ENCODE measurements around the gene CADM4.
A peak's percentile ranks its signal among the peaks of the same experiment; 100 is the strongest.

The CADM4 gene

GRCh38 chr19:43674596-43674995, 34.9 kb upstream of the CADM4 start:
- peaks cover 6% of the 10 kb centered on the region in 2 donors for H3K4me1 ChIP-seq (ENCODE audit: control insufficient read depth in 2 of 2, insufficient read depth in 1 of 2, low read depth in 1 of 2, low read length in 2 of 2)
- H3K9ac ChIP-seq (ENCODE audit: low read depth, low read length, poor library complexity) = no peak overlapping the region
- H2BK12ac ChIP-seq (ENCODE audit: low read length) = no peak overlapping the region
- WGBS, 2 donors (ENCODE audit: extremely low coverage in 2 of 2, insufficient read length in 2 of 2, insufficient replicate concordance in 1 of 2) = no CpG with 5 or more reads among the region's 3 CpGs
- no peak overlapping the region for H3K18ac ChIP-seq (ENCODE audit: low read length)
- no peak overlapping the region for H3K14ac ChIP-seq (ENCODE audit: low read length)
- no peak for DNase-seq (ENCODE audit: low spot score)
- no peak overlapping the region for H4K8ac ChIP-seq (ENCODE audit: low read depth, low read length)
- H2BK5ac ChIP-seq (ENCODE audit: low read length) = no peak overlapping the region
- no peak overlapping the region for H3K4ac ChIP-seq (ENCODE audit: low read length)
- H3K4me2 ChIP-seq (ENCODE audit: insufficient read depth, low read length, poor library complexity, severe bottlenecking) = no peak overlapping the region
- peaks cover 6 to 38% (median 10%) of the 10 kb centered on the region in 3 experiments for H3K27me3 ChIP-seq (ENCODE audit: control insufficient read depth in 3 of 3, insufficient read depth in 3 of 3, low read depth in 1 of 3, low read length in 3 of 3)
- no peak overlapping the region for H3K27ac ChIP-seq (replicated peaks; ENCODE audit: low read length)
- H2AK5ac ChIP-seq (ENCODE audit: low read depth, low read length) = no peak overlapping the region
- peaks cover 2% of the 10 kb centered on the region for H3K79me1 ChIP-seq (ENCODE audit: low read depth, low read length)
- H2AFZ ChIP-seq (ENCODE audit: low read length) = no peak overlapping the region
- H2BK120ac ChIP-seq (ENCODE audit: low read depth, low read length) = no peak overlapping the region
- no peak overlapping the region for H3K23ac ChIP-seq (ENCODE audit: low read depth, low read length, poor library complexity)
- H3K36me3 ChIP-seq (replicated peaks in 1 of 2; ENCODE audit: control insufficient read depth in 2 of 2, insufficient read depth in 2 of 2, low read length in 2 of 2) = no peaks in the 10 kb centered on the region
- H2BK15ac ChIP-seq (ENCODE audit: low read length) = no peak overlapping the region
- H3K9me3 ChIP-seq (replicated peaks in 1 of 2; ENCODE audit: control insufficient read depth in 2 of 2, insufficient read depth in 1 of 2, low read depth in 1 of 2, low read length in 2 of 2) = peaks cover 0 to 2% of the 10 kb centered on the region in 2 donors
- H4K91ac ChIP-seq (ENCODE audit: low read depth, low read length, poor library complexity) = no peak overlapping the region
- H3K4me3 ChIP-seq (ENCODE audit: low read length in 2 of 2) = no peak overlapping the region

- Histone ChIP-seq H3K79me1 (ENCODE audit: low read depth, low read length) (peaks cover 2% of the 10 kb centered on the region), H2AFZ (ENCODE audit: low read length) (no peak overlapping the region), H3K27ac (replicated peaks; ENCODE audit: low read length) (no peak overlapping the region), H3K4me1 (ENCODE audit: control insufficient read depth in 2 of 2, insufficient read depth in 1 of 2, low read depth in 1 of 2, low read length in 2 of 2) (peaks cover 6 to 7% of the 10 kb centered on the region in 2 donors), H4K8ac (ENCODE audit: low read depth, low read length) (no peak overlapping the region), H2BK12ac (ENCODE audit: low read length) (no peak overlapping the region), H2BK15ac (ENCODE audit: low read length) (no peak overlapping the region), H3K18ac (ENCODE audit: low read length) (no peak overlapping the region), H3K27me3 (ENCODE audit: control insufficient read depth in 3 of 3, insufficient read depth in 3 of 3, low read depth in 1 of 3, low read length in 3 of 3) (peaks cover 6 to 42% (median 15%) of the 10 kb centered on the region in 3 experiments), H3K9ac (ENCODE audit: low read depth, low read length, poor library complexity) (no peak overlapping the region), H2BK120ac (ENCODE audit: low read depth, low read length) (no peak overlapping the region), H3K4me2 (ENCODE audit: insufficient read depth, low read length, poor library complexity, severe bottlenecking) (no peak overlapping the region), H2AK5ac (ENCODE audit: low read depth, low read length) (no peak overlapping the region), H3K14ac (ENCODE audit: low read length) (no peak overlapping the region), H4K91ac (ENCODE audit: low read depth, low read length, poor library complexity) (no peak overlapping the region), H2BK5ac (ENCODE audit: low read length) (no peak overlapping the region), H3K36me3 (replicated peaks in 1 of 2; ENCODE audit: control insufficient read depth in 2 of 2, insufficient read depth in 2 of 2, low read length in 2 of 2) (no peaks in the 10 kb centered on the region), H3K23ac (ENCODE audit: low read depth, low read length, poor library complexity) (no peak overlapping the region), H3K4ac (ENCODE audit: low read length) (no peak overlapping the region), H3K4me3 (ENCODE audit: low read length in 2 of 2) (no peak overlapping the region), H3K9me3 (replicated peaks in 1 of 2; ENCODE audit: control insufficient read depth in 2 of 2, insufficient read depth in 1 of 2, low read depth in 1 of 2, low read length in 2 of 2) (peaks cover 0 to 2% of the 10 kb centered on the region in 2 donors)
- no peak for DNase-seq (ENCODE audit: low spot score)
- WGBS, 2 donors (ENCODE audit: extremely low coverage in 2 of 2, insufficient read length in 2 of 2, insufficient replicate concordance in 1 of 2) = no CpG with 5 or more reads among the region's 8 CpGs
Measured at GRCh38 chr19:43674183-43674582, 34.5 kb upstream of the CADM4 start.

- Histone ChIP-seq H3K14ac (ENCODE audit: low read length) (no peak overlapping the region), H3K79me1 (ENCODE audit: low read depth, low read length) (peaks cover 2% of the 10 kb centered on the region), H3K4me3 (ENCODE audit: low read length in 2 of 2) (no peak overlapping the region), H2BK12ac (ENCODE audit: low read length) (no peak overlapping the region), H3K36me3 (replicated peaks in 1 of 2; ENCODE audit: control insufficient read depth in 2 of 2, insufficient read depth in 2 of 2, low read length in 2 of 2) (no peaks in the 10 kb centered on the region), H3K4me2 (ENCODE audit: insufficient read depth, low read length, poor library complexity, severe bottlenecking) (no peak overlapping the region), H3K27ac (replicated peaks; ENCODE audit: low read length) (no peak overlapping the region), H3K4ac (ENCODE audit: low read length) (no peak overlapping the region), H3K4me1 (ENCODE audit: control insufficient read depth in 2 of 2, insufficient read depth in 1 of 2, low read depth in 1 of 2, low read length in 2 of 2) (peaks cover 6 to 10% of the 10 kb centered on the region in 2 donors), H2AFZ (ENCODE audit: low read length) (no peak overlapping the region), H2AK5ac (ENCODE audit: low read depth, low read length) (no peak overlapping the region), H2BK15ac (ENCODE audit: low read length) (no peak overlapping the region), H2BK5ac (ENCODE audit: low read length) (no peak overlapping the region), H2BK120ac (ENCODE audit: low read depth, low read length) (no peak overlapping the region), H3K18ac (ENCODE audit: low read length) (no peak overlapping the region), H3K9ac (ENCODE audit: low read depth, low read length, poor library complexity) (no peak overlapping the region), H3K27me3 (ENCODE audit: control insufficient read depth in 3 of 3, insufficient read depth in 3 of 3, low read depth in 1 of 3, low read length in 3 of 3) (peaks cover 6 to 45% (median 17%) of the 10 kb centered on the region in 3 experiments), H3K9me3 (replicated peaks in 1 of 2; ENCODE audit: control insufficient read depth in 2 of 2, insufficient read depth in 1 of 2, low read depth in 1 of 2, low read length in 2 of 2) (peaks cover 0 to 2% of the 10 kb centered on the region in 2 donors), H3K23ac (ENCODE audit: low read depth, low read length, poor library complexity) (no peak overlapping the region), H4K91ac (ENCODE audit: low read depth, low read length, poor library complexity) (no peak overlapping the region), H4K8ac (ENCODE audit: low read depth, low read length) (no peak overlapping the region)
- no peak for DNase-seq (ENCODE audit: low spot score)
- no CpG with 5 or more reads among the region's 3 CpGs for WGBS, 2 donors (ENCODE audit: extremely low coverage in 2 of 2, insufficient read length in 2 of 2, insufficient replicate concordance in 1 of 2)
Measured at GRCh38 chr19:43673637-43674036, 34.0 kb upstream of the CADM4 start.

- Histone ChIP-seq H3K36me3 (replicated peaks in 1 of 2; ENCODE audit: control insufficient read depth in 2 of 2, insufficient read depth in 2 of 2, low read length in 2 of 2) (no peaks in the 10 kb centered on the region), H3K79me1 (ENCODE audit: low read depth, low read length) (peaks cover 4% of the 10 kb centered on the region), H3K9me3 (replicated peaks in 1 of 2; ENCODE audit: control insufficient read depth in 2 of 2, insufficient read depth in 1 of 2, low read depth in 1 of 2, low read length in 2 of 2) (peaks cover 4% of the 10 kb centered on the region in 2 donors), H4K8ac (ENCODE audit: low read depth, low read length) (no peak overlapping the region), H3K9ac (ENCODE audit: low read depth, low read length, poor library complexity) (no peak overlapping the region), H3K27ac (replicated peaks; ENCODE audit: low read length) (no peak overlapping the region), H3K18ac (ENCODE audit: low read length) (no peak overlapping the region), H3K4ac (ENCODE audit: low read length) (no peak overlapping the region), H3K4me1 (ENCODE audit: control insufficient read depth in 2 of 2, insufficient read depth in 1 of 2, low read depth in 1 of 2, low read length in 2 of 2) (peaks cover 10 to 13% of the 10 kb centered on the region in 2 donors), H2AK5ac (ENCODE audit: low read depth, low read length) (no peak overlapping the region), H2BK12ac (ENCODE audit: low read length) (no peak overlapping the region), H2BK5ac (ENCODE audit: low read length) (no peak overlapping the region), H2BK15ac (ENCODE audit: low read length) (no peak overlapping the region), H3K23ac (ENCODE audit: low read depth, low read length, poor library complexity) (no peak overlapping the region), H2BK120ac (ENCODE audit: low read depth, low read length) (no peak overlapping the region), H3K27me3 (ENCODE audit: control insufficient read depth in 3 of 3, insufficient read depth in 3 of 3, low read depth in 1 of 3, low read length in 3 of 3) (peaks cover 6 to 45% (median 17%) of the 10 kb centered on the region in 3 experiments), H2AFZ (ENCODE audit: low read length) (no peak overlapping the region), H4K91ac (ENCODE audit: low read depth, low read length, poor library complexity) (peak overlapping the region; percentile 56), H3K4me2 (ENCODE audit: insufficient read depth, low read length, poor library complexity, severe bottlenecking) (no peak overlapping the region), H3K4me3 (ENCODE audit: low read length in 2 of 2) (no peak overlapping the region), H3K14ac (ENCODE audit: low read length) (no peak overlapping the region)
- no peak for DNase-seq (ENCODE audit: low spot score)
- no CpG with 5 or more reads among the region's 6 CpGs for WGBS, 2 donors (ENCODE audit: extremely low coverage in 2 of 2, insufficient read length in 2 of 2, insufficient replicate concordance in 1 of 2)
Measured at GRCh38 chr19:43672061-43672679, 32.5 kb upstream of the CADM4 start.

Measured in neuronal stem cell (in vitro differentiated cells).